HepG2 (cell line): ENCODE data around the gene SIMC1. TPM values are rescaled to one million over a fixed set of nuclear protein-coding genes. Genes with fewer than 3 reads are reported as not detected.

ENCODE experiments used
- AKNA ChIP-seq: sonication (generic); formaldehyde crosslinking; IDR thresholded peaks from 2 replicates; pipeline ENCODE4 v1.4.0; 2020; ENCODE audit warnings: missing genetic modification reagents, borderline replicate concordance
- GTF2F1 ChIP-seq: fragments of 150-350 bp; IDR thresholded peaks from 2 replicates; pipeline ENCODE4 v1.6.1; 2014; ENCODE audit warnings: low read length
- NAIF1 ChIP-seq: sonication (generic); formaldehyde crosslinking; IDR thresholded peaks from 2 replicates; pipeline ENCODE4 v1.5.0; 2020; ENCODE audit warnings: mild to moderate bottlenecking, missing genetic modification reagents, borderline replicate concordance
- NFYB ChIP-seq: sonication (generic); formaldehyde crosslinking; IDR thresholded peaks from 2 replicates; pipeline ENCODE4 v1.4.0; 2020; ENCODE audit warnings: missing genetic modification reagents
- RAD51 ChIP-seq: fragments of 450-650 bp; IDR thresholded peaks from 2 replicates; pipeline ENCODE4 v1.6.1; 2016; ENCODE audit warnings: borderline replicate concordance
- RNF2 ChIP-seq: fragments of 450-650 bp; conservative IDR thresholded peaks from 2 replicates; pipeline ENCODE4 v1.6.1; 2016; ENCODE audit warnings: low read depth
- SMAD3 ChIP-seq: sonication (generic); formaldehyde crosslinking; IDR thresholded peaks from 2 replicates; pipeline ENCODE4 v1.4.0; 2020; ENCODE audit warnings: missing genetic modification reagents
- THAP11 ChIP-seq: IDR thresholded peaks from 2 replicates; pipeline ENCODE4 v1.6.1; 2016; ENCODE audit warnings: missing biosample characterization, missing genetic modification reagents
- ZNF597 ChIP-seq: sonication (generic); formaldehyde crosslinking; IDR thresholded peaks from 2 replicates; pipeline ENCODE4 v1.5.0; 2020; ENCODE audit warnings: missing genetic modification reagents
- polyA plus RNA-seq, 8 experiments: library from polyadenylated mRNA; depleted of rRNA in 3 of 8; stranded (reverse) in 7 of 8; unstranded in 1 of 8; fragments of >200 nt; fragmentation: Illumina TruSeq in 4 of 8; extraction: Trizol in 4 of 8; gene quantifications; 2 replicates each; pipeline versions ENCODE4 v1.2.1 to v1.2.3, GENCODE V29; 2011 to 2016; ENCODE audit warnings: low read depth in 4 of 8, missing spikeins in 1 of 8, mixed read lengths in 1 of 8; ENCODE audit not compliant: insufficient read depth in 1 of 8
- total RNA-seq, 5 experiments: library from RNA; depleted of rRNA; stranded (reverse); fragments of >200 nt; fragmentation: Illumina TruSeq; extraction: Trizol; gene quantifications; 2 replicates each; pipeline ENCODE4 v1.2.3, GENCODE V29; 2016; ENCODE audit warnings: low read depth in 1 of 5

Gene SIMC1
- total and polyA plus RNA-seq, 2 of the 13 experiments (the other 11 are each of a cell fraction or from before 2014, with no cell fraction given), result 5.4 to 6.8 TPM

- no peak for TF ChIP-seq AKNA (CRISPR knock-in tag)
- no peak for TF ChIP-seq RAD51
- TF ChIP-seq THAP11 (CRISPR knock-in tag), result no peak
- no peak for TF ChIP-seq SMAD3 (CRISPR knock-in tag)
- TF ChIP-seq ZNF597, result no peak
- 0 out of 2 replicates have a peak, but pooled peaks have one; percentile 50 for TF ChIP-seq RNF2
- TF ChIP-seq NFYB (CRISPR knock-in tag), result no peak
- TF ChIP-seq GTF2F1, result no peak
- no peak for TF ChIP-seq NAIF1 (CRISPR knock-in tag)
Measured at GRCh38 chr5:176364765-176365350, 126.6 kb downstream of the SIMC1 start (continued).
